Endothelial cell (in vitro differentiated cells): ENCODE measurements around the gene PPP5C. TPM values are rescaled to one million over a fixed set of nuclear protein-coding genes. Genes with fewer than 3 reads are reported as not detected.
A peak's percentile ranks its signal among the peaks of the same experiment; 100 is the strongest.
"Not testable (repeated sequence)": the region's sequence is repeated elsewhere in the genome, so short reads cannot be mapped to it uniquely, and the experiment has no call there.

ENCODE experiments used
- DNase-seq: peaks from one replicate; pipeline ENCODE4 v3.0.0; 2021; ENCODE audit warnings: low spot score
- H3K27ac Mint-ChIP-seq: one replicate; pipeline ENCODE4 v1.8.0; 2021; ENCODE audit warnings: mixed read lengths, inconsistent platforms; ENCODE audit not compliant: unreplicated experiment
- H3K27me3 Mint-ChIP-seq: one replicate; pipeline ENCODE4 v1.8.0; 2021; ENCODE audit warnings: mild to moderate bottlenecking, moderate library complexity, mixed read lengths, inconsistent platforms; ENCODE audit not compliant: unreplicated experiment
- H3K36me3 Mint-ChIP-seq: one replicate; pipeline ENCODE4 v1.8.0; 2021; ENCODE audit warnings: mild to moderate bottlenecking, low read depth, mixed read lengths, inconsistent platforms; ENCODE audit not compliant: unreplicated experiment
- H3K4me1 Mint-ChIP-seq: one replicate; pipeline ENCODE4 v1.8.0; 2021; ENCODE audit warnings: mild to moderate bottlenecking, mixed read lengths, inconsistent platforms; ENCODE audit not compliant: unreplicated experiment
- H3K4me3 Mint-ChIP-seq: one replicate; pipeline ENCODE4 v1.8.0; 2021; ENCODE audit warnings: mild to moderate bottlenecking, mixed read lengths, inconsistent platforms; ENCODE audit not compliant: unreplicated experiment
- H3K9me3 Mint-ChIP-seq: one replicate; pipeline ENCODE4 v1.8.0; 2021; ENCODE audit warnings: mixed read lengths, inconsistent platforms; ENCODE audit not compliant: unreplicated experiment
- total RNA-seq: library from RNA; stranded (reverse); fragmentation: NEBNext Ultra II Directional; extraction: Animal tissue kit (Norgen Biotek cat#: 25700); gene quantifications from one replicate; pipeline ENCODE4 v1.2.1, GENCODE V29; 2021; ENCODE audit not compliant: unreplicated experiment
- TF ChIP-seq, protein P1 (sequence below): fragments of 200-600 bp; sonication (generic); IDR thresholded peaks from one replicate; pipeline ENCODE4 v1.5.0; 2021; ENCODE audit warnings: antibody characterized with exemption; ENCODE audit not compliant: unreplicated experiment

The PPP5C gene
- total RNA-seq, 1 donor from 2014 or later, result 66.7 TPM

DNA sequence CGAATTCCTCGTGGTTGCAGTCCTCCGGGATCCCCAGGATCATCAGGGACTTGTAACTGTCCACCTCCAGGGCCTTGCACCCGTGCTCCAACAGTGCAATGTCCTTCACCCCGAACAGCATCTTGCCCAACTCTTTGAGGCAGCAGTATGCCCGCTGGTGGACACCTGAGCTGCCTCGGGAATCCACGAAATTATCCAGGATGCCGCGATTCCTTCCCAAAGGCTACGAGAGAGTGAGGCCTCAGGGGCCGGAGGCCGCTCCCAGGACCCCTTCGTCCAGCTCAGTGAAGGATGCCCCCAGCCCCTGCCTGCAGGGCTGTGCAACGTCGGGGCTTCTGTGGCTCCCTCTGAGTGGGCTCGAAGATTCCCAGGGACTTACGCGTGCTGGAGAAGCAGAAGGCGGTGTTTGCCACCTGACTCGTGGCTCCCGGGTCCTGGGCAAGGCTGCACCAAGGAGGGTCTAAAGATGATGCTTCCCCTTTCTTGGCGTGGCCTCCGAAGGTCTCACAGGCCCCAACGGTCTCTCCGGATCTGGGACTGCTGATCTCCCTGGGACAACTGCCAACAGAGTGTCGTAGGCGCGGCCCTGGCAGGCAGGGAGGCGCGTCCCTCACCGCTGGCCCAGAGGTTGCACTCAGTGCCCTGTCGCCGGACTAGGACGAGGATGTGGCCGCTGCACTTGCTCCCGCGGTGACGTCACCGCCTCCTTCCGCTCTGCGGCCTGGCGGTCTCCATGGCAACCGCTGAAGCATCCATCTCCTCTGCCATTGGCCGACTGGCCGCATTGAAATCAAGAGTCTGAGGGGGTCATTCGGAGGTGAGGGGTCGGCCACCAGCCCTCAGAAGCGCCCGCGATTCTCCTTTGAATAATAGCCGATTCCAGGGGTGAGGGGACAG lies 81.6 kb downstream of the PPP5C start, which contains the start of gene PNMA8C:
PNMA8C (minus strand) TSS at position 698 of the 897 bp plus-strand sequence; CDS start at position 121, 577 bp downstream.
- H3K4me1 Mint-ChIP-seq, result peaks cover 15% of the 10 kb centered on the region
- H3K27me3 Mint-ChIP-seq, result peaks cover 15% of the 10 kb centered on the region
- peak; percentile 75 for DNase-seq
- peak within 1 kb of the TSS; percentile 16 for H3K27ac Mint-ChIP-seq
- H3K4me3 Mint-ChIP-seq, result peak within 1 kb of the TSS; percentile 60
- H3K9me3 Mint-ChIP-seq, result no peaks in the 10 kb centered on the region
- no peaks in the 10 kb centered on the region for H3K36me3 Mint-ChIP-seq
- TF ChIP-seq, protein P1, sequence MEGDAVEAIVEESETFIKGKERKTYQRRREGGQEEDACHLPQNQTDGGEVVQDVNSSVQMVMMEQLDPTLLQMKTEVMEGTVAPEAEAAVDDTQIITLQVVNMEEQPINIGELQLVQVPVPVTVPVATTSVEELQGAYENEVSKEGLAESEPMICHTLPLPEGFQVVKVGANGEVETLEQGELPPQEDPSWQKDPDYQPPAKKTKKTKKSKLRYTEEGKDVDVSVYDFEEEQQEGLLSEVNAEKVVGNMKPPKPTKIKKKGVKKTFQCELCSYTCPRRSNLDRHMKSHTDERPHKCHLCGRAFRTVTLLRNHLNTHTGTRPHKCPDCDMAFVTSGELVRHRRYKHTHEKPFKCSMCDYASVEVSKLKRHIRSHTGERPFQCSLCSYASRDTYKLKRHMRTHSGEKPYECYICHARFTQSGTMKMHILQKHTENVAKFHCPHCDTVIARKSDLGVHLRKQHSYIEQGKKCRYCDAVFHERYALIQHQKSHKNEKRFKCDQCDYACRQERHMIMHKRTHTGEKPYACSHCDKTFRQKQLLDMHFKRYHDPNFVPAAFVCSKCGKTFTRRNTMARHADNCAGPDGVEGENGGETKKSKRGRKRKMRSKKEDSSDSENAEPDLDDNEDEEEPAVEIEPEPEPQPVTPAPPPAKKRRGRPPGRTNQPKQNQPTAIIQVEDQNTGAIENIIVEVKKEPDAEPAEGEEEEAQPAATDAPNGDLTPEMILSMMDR, result no peak

DNA sequence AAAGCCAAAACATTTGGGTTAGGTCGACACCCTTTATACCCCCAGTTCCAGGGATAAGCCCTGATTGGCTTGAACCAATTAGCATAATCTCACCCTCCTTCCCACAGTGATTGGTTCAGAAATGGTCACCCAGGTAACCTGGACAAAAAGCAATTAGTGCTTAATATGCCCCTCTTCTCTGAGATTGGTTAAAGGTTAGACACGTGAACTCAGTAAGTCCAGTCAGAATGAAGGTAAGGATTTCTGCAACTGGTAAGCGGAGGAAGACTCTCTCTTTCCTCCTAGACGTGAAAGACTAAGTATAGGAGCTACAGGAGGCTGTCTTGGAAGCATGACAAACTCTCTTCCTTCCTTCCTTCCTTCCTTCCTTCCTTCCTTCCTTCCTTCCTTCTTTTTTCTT lies 83.1 kb downstream of the PPP5C start:
- TF ChIP-seq, protein P1, result no peak
- H3K9me3 Mint-ChIP-seq, result no peaks in the 10 kb centered on the region
- peaks cover 15% of the 10 kb centered on the region for H3K27me3 Mint-ChIP-seq
- DNase-seq, result no peak
- no peak overlapping the region for H3K4me3 Mint-ChIP-seq
- peaks cover 15% of the 10 kb centered on the region for H3K4me1 Mint-ChIP-seq
- H3K36me3 Mint-ChIP-seq, result no peaks in the 10 kb centered on the region
- peak overlapping the region; percentile 44 for H3K27ac Mint-ChIP-seq

DNA sequence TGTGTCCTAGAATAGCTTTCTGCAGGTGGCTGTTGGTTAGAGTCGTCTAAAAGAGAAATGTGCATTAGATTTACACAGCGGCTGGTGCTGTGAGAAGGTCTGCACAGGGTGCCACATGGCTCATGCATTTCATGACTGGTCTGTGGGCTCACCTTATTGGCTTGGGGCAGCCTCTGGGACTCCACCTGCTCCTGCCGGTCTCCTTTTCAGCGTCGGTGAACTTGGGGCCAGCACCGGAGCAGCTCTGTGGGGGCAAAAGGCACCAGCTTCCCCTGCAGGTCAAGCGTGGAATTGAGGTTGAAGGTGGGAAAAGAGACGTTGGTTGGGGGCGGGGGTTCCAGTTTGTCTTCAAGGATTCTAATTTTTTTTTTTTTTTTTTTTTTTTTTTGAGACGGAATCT lies 84.9 kb downstream of the PPP5C start:
- Mint-ChIP-seq H3K4me1 (peaks cover 12% of the 10 kb centered on the region), H3K4me3 (no peak overlapping the region), H3K9me3 (no peaks in the 10 kb centered on the region), H3K27ac (no peak overlapping the region), H3K36me3 (no peaks in the 10 kb centered on the region), H3K27me3 (peaks cover 12% of the 10 kb centered on the region)
- TF ChIP-seq, protein P1, result peak; percentile 31
- no peak for DNase-seq

DNA sequence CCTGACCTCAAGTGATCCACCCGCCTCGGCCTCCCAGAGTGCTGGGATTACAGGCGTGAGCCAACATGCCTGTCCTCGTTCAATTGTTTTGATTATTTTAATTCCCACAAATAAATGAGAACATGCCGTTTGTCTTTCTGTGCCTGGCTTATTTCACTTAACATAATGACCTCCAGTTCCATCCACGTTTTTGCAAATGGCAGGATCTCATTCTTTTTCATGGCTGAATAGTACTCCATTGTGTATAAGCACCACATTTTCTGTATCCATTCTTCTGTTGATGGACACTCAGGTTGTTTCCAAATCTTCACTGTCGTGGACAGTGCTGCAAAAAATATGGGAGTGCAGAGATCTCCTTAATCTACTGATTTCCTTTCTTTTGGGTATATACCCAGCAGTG lies 86.6 kb downstream of the PPP5C start:
- H3K36me3 Mint-ChIP-seq, H3K4me1 Mint-ChIP-seq, H3K9me3 Mint-ChIP-seq, DNase-seq, H3K27me3 Mint-ChIP-seq, H3K4me3 Mint-ChIP-seq, H3K27ac Mint-ChIP-seq: not testable (repeated sequence)

DNA sequence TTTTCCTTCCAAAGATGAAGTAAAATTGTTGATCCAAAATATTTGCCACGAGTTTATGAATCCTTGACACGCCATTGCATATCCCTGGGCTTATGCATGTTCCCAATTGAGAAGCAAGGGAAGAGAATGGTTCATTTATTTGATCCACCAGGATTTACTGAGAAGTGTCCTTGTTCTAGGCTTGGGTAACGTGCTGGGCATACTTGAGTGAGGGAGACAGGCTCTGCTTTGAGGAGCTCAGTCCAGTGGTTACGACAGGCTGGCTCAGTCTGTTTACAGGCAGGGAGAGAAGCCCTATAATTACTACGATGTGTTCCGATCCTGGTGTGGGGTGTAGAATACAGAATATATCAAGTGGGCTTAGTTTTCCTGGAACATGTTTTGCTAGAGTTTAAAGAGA lies 88.1 kb downstream of the PPP5C start:
- no peaks in the 10 kb centered on the region for H3K27me3 Mint-ChIP-seq
- no peak overlapping the region for H3K27ac Mint-ChIP-seq
- peaks cover 7% of the 10 kb centered on the region for H3K4me1 Mint-ChIP-seq
- no peaks in the 10 kb centered on the region for H3K36me3 Mint-ChIP-seq
- DNase-seq, result no peak
- TF ChIP-seq, protein P1, result no peak
- no peak overlapping the region for H3K4me3 Mint-ChIP-seq
- no peaks in the 10 kb centered on the region for H3K9me3 Mint-ChIP-seq

DNA sequence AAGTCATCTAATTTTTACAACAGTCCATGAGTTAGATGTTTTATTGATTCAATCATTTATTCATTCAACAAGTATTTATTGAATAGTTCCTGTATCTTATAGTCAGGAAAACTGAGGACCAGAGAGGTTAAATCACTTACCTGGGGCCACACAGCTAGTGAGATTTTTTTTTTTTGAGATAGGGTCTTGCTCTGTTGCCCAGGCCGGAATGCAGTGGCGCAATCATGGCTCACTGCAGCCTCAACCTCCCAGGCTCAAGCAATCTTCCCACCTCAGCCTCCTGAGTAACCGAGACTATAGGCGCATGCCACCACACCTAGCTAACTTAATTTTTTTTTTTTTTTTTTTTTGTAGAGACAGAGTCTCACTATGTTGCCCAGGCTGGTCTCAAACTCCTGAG lies 88.8 kb downstream of the PPP5C start:
- not testable (repeated sequence) for H3K4me1 Mint-ChIP-seq, H3K27ac Mint-ChIP-seq, DNase-seq, H3K36me3 Mint-ChIP-seq, H3K9me3 Mint-ChIP-seq, H3K4me3 Mint-ChIP-seq, H3K27me3 Mint-ChIP-seq
